RCC 7860 (cell line): ENCODE measurements around the gene ERF.
"Not testable (repeated sequence)": the region's sequence is repeated elsewhere in the genome, so short reads cannot be mapped to it uniquely, and the experiment has no call there.

Source experiments
- DNase-seq: peaks from one replicate; pipeline ENCODE4 v3.0.0-alpha.2; 2015; ENCODE audit warnings: low spot score
- FAIRE-seq: peaks from 2 replicates; lab custom pipeline; 2012; peaks lifted over from hg19 to GRCh38; lab: Jason Lieb, UNC

ERF gene

GRCh38 chr19:42276284-42276683 lies 21.4 kb upstream of the ERF start:
- DNase-seq (no peak), FAIRE-seq (no peak)

GRCh38 chr19:42275517-42275916 lies 20.6 kb upstream of the ERF start:
- FAIRE-seq (no peak), DNase-seq (no peak)

GRCh38 chr19:42275103-42275502 lies 20.2 kb upstream of the ERF start:
- FAIRE-seq = no peak
- no peak for DNase-seq

- FAIRE-seq = no peak
- DNase-seq = no peak
Measured at GRCh38 chr19:42274065-42274682, 19.2 kb upstream of the ERF start.

GRCh38 chr19:42273407-42274064 lies 18.6 kb upstream of the ERF start:
- DNase-seq = no peak
- no peak for FAIRE-seq

- FAIRE-seq (no peak), DNase-seq (no peak)
Measured at GRCh38 chr19:42272989-42273406, 18.1 kb upstream of the ERF start.

- FAIRE-seq (no peak), DNase-seq (no peak)
Measured at GRCh38 chr19:42272535-42272897, 17.6 kb upstream of the ERF start.

GRCh38 chr19:42271861-42272534 lies 17.1 kb upstream of the ERF start:
- no peak for FAIRE-seq
- DNase-seq = no peak

- FAIRE-seq = no peak
- DNase-seq = no peak
Measured at GRCh38 chr19:42271045-42271419, 16.1 kb upstream of the ERF start.

- peak; percentile 61 for DNase-seq
- no peak for FAIRE-seq
Measured at GRCh38 chr19:42270346-42271044, 15.6 kb upstream of the ERF start.

- no peak for FAIRE-seq
- no peak for DNase-seq
Measured at GRCh38 chr19:42269478-42270345, 14.8 kb upstream of the ERF start.

GRCh38 chr19:42268704-42269477 lies 14.0 kb upstream of the ERF start, which contains the start of gene CIC:
CIC (plus strand) TSS chr19:42269252; CDS start chr19:42271784, 2,532 bp downstream.
- DNase-seq = peak; percentile 100
- FAIRE-seq = peak; percentile 92

- peak; percentile 97 for DNase-seq
- peak; percentile 83 for FAIRE-seq
Measured at GRCh38 chr19:42268142-42268703, 13.3 kb upstream of the ERF start.

GRCh38 chr19:42267644-42268141 lies 12.8 kb upstream of the ERF start:
- DNase-seq = no peak
- no peak for FAIRE-seq

GRCh38 chr19:42266928-42267603 lies 12.1 kb upstream of the ERF start:
- DNase-seq, FAIRE-seq: not testable (repeated sequence)

GRCh38 chr19:42266105-42266504 lies 11.2 kb upstream of the ERF start:
- FAIRE-seq, DNase-seq: not testable (repeated sequence)

- DNase-seq (no peak), FAIRE-seq (no peak)
Measured at GRCh38 chr19:42261763-42262162, 6.8 kb upstream of the ERF start.

- FAIRE-seq, DNase-seq: not testable (repeated sequence)
Measured at GRCh38 chr19:42257842-42258241, 2.9 kb upstream of the ERF start.
